ENCODE data around the gene AK8. TPM values are rescaled to one million over a fixed set of nuclear protein-coding genes. Genes with fewer than 3 reads are reported as not detected.

Gene AK8
- total RNA-seq, 2 experiments from 2014 or later: 0.21 TPM; not detected in 1

GRCh38 chr9:132838291-132838690 is 39.8 kb downstream of the AK8 start:
- no peak for DNase-seq
- no peak for ATAC-seq
- H3K9me3 Mint-ChIP-seq (ENCODE audit: low read depth): no peaks in the 10 kb centered on the region
- H3K4me1 Mint-ChIP-seq: no peaks in the 10 kb centered on the region
- ChIA-PET POLR2A (no interaction called here), CTCF (no interaction called here)
- H3K27me3 Mint-ChIP-seq: no peaks in the 10 kb centered on the region
- H3K4me3 Mint-ChIP-seq: no peak overlapping the region
- no peaks in the 10 kb centered on the region for H3K36me3 Mint-ChIP-seq (ENCODE audit: low read depth)
- H3K27ac Mint-ChIP-seq: no peak overlapping the region
- intact Hi-C loops (cut with DNase I, micrococcal nuclease): no loop called here

GRCh38 chr9:132837501-132838286 is 40.4 kb downstream of the AK8 start:
- intact Hi-C loops (cut with DNase I, micrococcal nuclease): no loop called here
- no peaks in the 10 kb centered on the region for H3K4me1 Mint-ChIP-seq
- no peak overlapping the region for H3K27ac Mint-ChIP-seq
- POLR2A ChIA-PET: no interaction called here
- CTCF ChIA-PET: no interaction called here
- no peak for ATAC-seq
- no peak for DNase-seq
- no peaks in the 10 kb centered on the region for H3K9me3 Mint-ChIP-seq (ENCODE audit: low read depth)
- H3K27me3 Mint-ChIP-seq: no peaks in the 10 kb centered on the region
- H3K36me3 Mint-ChIP-seq (ENCODE audit: low read depth): no peaks in the 10 kb centered on the region
- H3K4me3 Mint-ChIP-seq: no peak overlapping the region

- DNase-seq: no peak
- no peaks in the 10 kb centered on the region for H3K9me3 Mint-ChIP-seq (ENCODE audit: low read depth)
- intact Hi-C loops (cut with DNase I, micrococcal nuclease): no loop called here
- H3K27ac Mint-ChIP-seq: no peak overlapping the region
- POLR2A ChIA-PET: no interaction called here
- H3K27me3 Mint-ChIP-seq: no peaks in the 10 kb centered on the region
- H3K36me3 Mint-ChIP-seq (ENCODE audit: low read depth): no peaks in the 10 kb centered on the region
- no peak overlapping the region for H3K4me3 Mint-ChIP-seq
- ATAC-seq: no peak
- H3K4me1 Mint-ChIP-seq: no peaks in the 10 kb centered on the region
- CTCF ChIA-PET: no interaction called here
These were observed 43.7 kb downstream of the AK8 start for GRCh38 chr9:132834343-132834742.

GRCh38 chr9:132833550-132834121 is 44.4 kb downstream of the AK8 start:
- no peaks in the 10 kb centered on the region for H3K4me1 Mint-ChIP-seq
- ATAC-seq: no peak
- POLR2A ChIA-PET: interaction anchor here (0.5 kb wide), 1 partner anchor 98 kb away, joined by 3 read pairs; no protein-coding TSS in a partner anchor
- no peaks in the 10 kb centered on the region for H3K36me3 Mint-ChIP-seq (ENCODE audit: low read depth)
- DNase-seq: no peak
- no peaks in the 10 kb centered on the region for H3K9me3 Mint-ChIP-seq (ENCODE audit: low read depth)
- H3K27ac Mint-ChIP-seq: no peak overlapping the region
- intact Hi-C loops (cut with DNase I, micrococcal nuclease): no loop called here
- CTCF ChIA-PET: no interaction called here
- no peak overlapping the region for H3K4me3 Mint-ChIP-seq
- H3K27me3 Mint-ChIP-seq: no peaks in the 10 kb centered on the region

GRCh38 chr9:132832171-132832881 is 45.8 kb downstream of the AK8 start:
- no peaks in the 10 kb centered on the region for H3K9me3 Mint-ChIP-seq (ENCODE audit: low read depth)
- ChIA-PET POLR2A (no interaction called here), CTCF (interaction anchor here (1.2 to 1.3 kb wide), 2 partner anchors 70 to 76 kb away, joined by 5 to 7 read pairs; no protein-coding TSS in a partner anchor)
- H3K4me3 Mint-ChIP-seq: no peak overlapping the region
- DNase-seq (no peak), ATAC-seq (no peak)
- intact Hi-C loops (cut with DNase I, micrococcal nuclease): no loop called here
- H3K4me1 Mint-ChIP-seq: no peaks in the 10 kb centered on the region
- H3K36me3 Mint-ChIP-seq (ENCODE audit: low read depth): no peaks in the 10 kb centered on the region
- peaks cover 3% of the 10 kb centered on the region for H3K27me3 Mint-ChIP-seq
- H3K27ac Mint-ChIP-seq: no peak overlapping the region

GRCh38 chr9:132828201-132828770 is 49.8 kb downstream of the AK8 start:
- H3K9me3 Mint-ChIP-seq (ENCODE audit: low read depth): no peaks in the 10 kb centered on the region
- DNase-seq: no peak
- ATAC-seq: no peak
- peaks cover 11% of the 10 kb centered on the region for H3K27me3 Mint-ChIP-seq
- H3K4me1 Mint-ChIP-seq: peaks cover 2% of the 10 kb centered on the region
- intact Hi-C loops (cut with DNase I, micrococcal nuclease): no loop called here
- CTCF ChIA-PET: interaction anchor here (0.6 to 0.9 kb wide), 2 partner anchors 74 to 81 kb away, joined by 3 read pairs; no protein-coding TSS in a partner anchor
- POLR2A ChIA-PET: no interaction called here
- no peak overlapping the region for H3K27ac Mint-ChIP-seq
- no peaks in the 10 kb centered on the region for H3K36me3 Mint-ChIP-seq (ENCODE audit: low read depth)
- no peak overlapping the region for H3K4me3 Mint-ChIP-seq

GRCh38 chr9:132827366-132827765 is 50.7 kb downstream of the AK8 start:
- DNase-seq (no peak), ATAC-seq (no peak)
- POLR2A ChIA-PET: no interaction called here
- Mint-ChIP-seq H3K27ac (no peak overlapping the region), H3K9me3 (ENCODE audit: low read depth) (no peaks in the 10 kb centered on the region), H3K36me3 (ENCODE audit: low read depth) (no peaks in the 10 kb centered on the region), H3K4me1 (peaks cover 2% of the 10 kb centered on the region), H3K4me3 (no peak overlapping the region), H3K27me3 (peaks cover 15% of the 10 kb centered on the region)
- CTCF ChIA-PET: no interaction called here
- intact Hi-C loops (cut with DNase I, micrococcal nuclease): no loop called here

- intact Hi-C loops (cut with DNase I, micrococcal nuclease): no loop called here
- H3K9me3 Mint-ChIP-seq (ENCODE audit: low read depth): no peaks in the 10 kb centered on the region
- peaks cover 2% of the 10 kb centered on the region for H3K4me1 Mint-ChIP-seq
- no peak overlapping the region for H3K27ac Mint-ChIP-seq
- no peak for ATAC-seq
- ChIA-PET POLR2A (no interaction called here), CTCF (no interaction called here)
- no peak for DNase-seq
- H3K27me3 Mint-ChIP-seq: peaks cover 15% of the 10 kb centered on the region
- H3K4me3 Mint-ChIP-seq: no peak overlapping the region
- H3K36me3 Mint-ChIP-seq (ENCODE audit: low read depth): no peaks in the 10 kb centered on the region
These were observed 51.3 kb downstream of the AK8 start for GRCh38 chr9:132826621-132827365.

- Mint-ChIP-seq H3K27ac (no peak overlapping the region), H3K4me3 (no peak overlapping the region), H3K9me3 (ENCODE audit: low read depth) (no peaks in the 10 kb centered on the region), H3K27me3 (peaks cover 15% of the 10 kb centered on the region), H3K4me1 (peaks cover 2% of the 10 kb centered on the region), H3K36me3 (ENCODE audit: low read depth) (no peaks in the 10 kb centered on the region)
- ChIA-PET POLR2A (no interaction called here), CTCF (no interaction called here)
- DNase-seq (no peak), ATAC-seq (no peak)
- intact Hi-C loops (cut with DNase I, micrococcal nuclease): no loop called here
These were observed 52.0 kb downstream of the AK8 start for GRCh38 chr9:132826131-132826530.

- H3K4me1 Mint-ChIP-seq: peaks cover 2% of the 10 kb centered on the region
- POLR2A ChIA-PET: no interaction called here
These were observed 52.7 kb downstream of the AK8 start for GRCh38 chr9:132825430-132825829.

GRCh38 chr9:132824951-132825350 is 53.1 kb downstream of the AK8 start:
- POLR2A ChIA-PET: no interaction called here
- no peak overlapping the region for H3K27ac Mint-ChIP-seq
- intact Hi-C loops (cut with DNase I, micrococcal nuclease): no loop called here
- no peak overlapping the region for H3K4me3 Mint-ChIP-seq
- CTCF ChIA-PET: no interaction called here
- no peaks in the 10 kb centered on the region for H3K36me3 Mint-ChIP-seq (ENCODE audit: low read depth)
- no peak for DNase-seq
- peaks cover 15% of the 10 kb centered on the region for H3K27me3 Mint-ChIP-seq
- no peaks in the 10 kb centered on the region for H3K9me3 Mint-ChIP-seq (ENCODE audit: low read depth)
- no peak for ATAC-seq
- H3K4me1 Mint-ChIP-seq: peaks cover 2% of the 10 kb centered on the region

More at GRCh38 chr9:132825430-132825829, 52.7 kb downstream of the AK8 start:
- no peak overlapping the region for H3K4me3 Mint-ChIP-seq
- H3K36me3 Mint-ChIP-seq (ENCODE audit: low read depth): no peaks in the 10 kb centered on the region
- CTCF ChIA-PET: no interaction called here
- no peaks in the 10 kb centered on the region for H3K9me3 Mint-ChIP-seq (ENCODE audit: low read depth)
- no peak for ATAC-seq
- no peak overlapping the region for H3K27ac Mint-ChIP-seq
- intact Hi-C loops (cut with DNase I, micrococcal nuclease): no loop called here
- peaks cover 15% of the 10 kb centered on the region for H3K27me3 Mint-ChIP-seq
- no peak for DNase-seq
